IMR-90 (cell line): Measurements from ENCODE around the gene ABCA4. TPM values are rescaled to one million over a fixed set of nuclear protein-coding genes. Genes with fewer than 3 reads are reported as not detected.

ENCODE experiments used
- ATAC-seq: fragments of 200-7000 bp; cut with Tn5 transposase; 2 replicates; pipeline ENCODE4 v1.9.1; 2020; ENCODE audit warnings: low read depth, mild to moderate bottlenecking, moderate library complexity
- BruUV-seq: library from RNA; stranded (reverse); fragments of 400-500 nt; replicated peaks from 2 replicates; lab custom pipeline; 2021; lab: Mats Ljungman, UMichigan
- CTCF ChIA-PET: fragments of 300-600 bp; formaldehyde crosslinking; extraction: SDS; loops from one replicate; lab custom pipeline; 2021; ENCODE audit warnings: antibody characterized with exemption; lab: Yijun Ruan, JAX
- POLR2A ChIA-PET: fragments of 300-600 bp; sonication (Branson Sonifier 250); formaldehyde crosslinking; loops from one replicate; lab custom pipeline; 2022; ENCODE audit warnings: antibody characterized with exemption; ENCODE audit not compliant: unreplicated experiment; lab: Charles Lee
- DNase-seq: peaks from one replicate; pipeline ENCODE4 v3.0.0; 2013
- H2AFZ ChIP-seq: replicated peaks from 2 replicates; pipeline ENCODE3; 2013; ENCODE audit warnings: low read length, mild to moderate bottlenecking; ENCODE audit not compliant: poor library complexity
- H2AK5ac ChIP-seq: 2 replicates; pipeline ENCODE4 v1.6.1; 2013; ENCODE audit warnings: low read depth, low read length, inconsistent platforms
- H2AK9ac ChIP-seq: replicated peaks from 2 replicates; pipeline ENCODE3; 2013; ENCODE audit warnings: mild to moderate bottlenecking, low read depth, low read length, moderate library complexity; ENCODE audit not compliant: poor library complexity
- H2BK120ac ChIP-seq: 2 replicates; pipeline ENCODE4 v1.6.1; 2013; ENCODE audit warnings: low read depth, low read length, inconsistent platforms
- H2BK15ac ChIP-seq: 3 replicates; pipeline ENCODE4 v1.6.1; 2013; ENCODE audit warnings: low read depth, low read length, inconsistent platforms
- H2BK20ac ChIP-seq: 2 replicates; pipeline ENCODE4 v1.6.1; 2013; ENCODE audit warnings: low read depth, mild to moderate bottlenecking, inconsistent platforms, low read length, moderate library complexity
- H2BK5ac ChIP-seq: 2 replicates; pipeline ENCODE4 v1.6.1; 2013; ENCODE audit warnings: mild to moderate bottlenecking, low read depth, low read length, inconsistent platforms; ENCODE audit not compliant: poor library complexity, severe bottlenecking
- H3K14ac ChIP-seq: replicated peaks from 2 replicates; pipeline ENCODE4 v1.6.1; 2013; ENCODE audit warnings: low read depth, low read length, inconsistent platforms
- H3K18ac ChIP-seq: 2 replicates; pipeline ENCODE4 v1.6.1; 2013; ENCODE audit warnings: low read depth, low read length, control low read depth
- H3K23ac ChIP-seq: 2 replicates; pipeline ENCODE4 v1.6.1; 2013; ENCODE audit warnings: low read depth, low read length, inconsistent platforms
- H3K27ac ChIP-seq: 2 replicates; pipeline ENCODE4 v1.5.1; 2013; ENCODE audit warnings: mild to moderate bottlenecking, control low read depth, low read length; ENCODE audit not compliant: insufficient read depth
- H3K27me3 ChIP-seq: 2 replicates; pipeline ENCODE4 v1.6.1; 2013; ENCODE audit warnings: low read length; ENCODE audit not compliant: control insufficient read depth, insufficient read depth
- H3K36me3 ChIP-seq: 2 replicates; pipeline ENCODE4 v1.6.1; 2013; ENCODE audit warnings: low read length, mixed read lengths; ENCODE audit not compliant: control insufficient read depth, insufficient read depth
- H3K4ac ChIP-seq: 2 replicates; pipeline ENCODE4 v1.6.1; 2013; ENCODE audit warnings: low read depth, low read length, inconsistent platforms
- H3K4me1 ChIP-seq: 2 replicates; pipeline ENCODE4 v1.6.1; 2013; ENCODE audit warnings: low read length, mixed read lengths; ENCODE audit not compliant: control insufficient read depth, insufficient read depth
- H3K4me2 ChIP-seq: 2 replicates; pipeline ENCODE4 v1.6.1; 2013; ENCODE audit warnings: low read depth, mild to moderate bottlenecking, control low read depth, low read length, moderate library complexity
- H3K4me3 ChIP-seq: 2 replicates; pipeline ENCODE4 v1.5.1; 2013; ENCODE audit warnings: low read depth, mild to moderate bottlenecking, control low read depth, low read length, moderate library complexity; ENCODE audit not compliant: insufficient read depth
- H3K56ac ChIP-seq: 2 replicates; pipeline ENCODE4 v1.6.1; 2013; ENCODE audit warnings: low read length, inconsistent platforms; ENCODE audit not compliant: insufficient read depth; ENCODE audit errors: extremely low read depth
- H3K79me1 ChIP-seq, 2 experiments: 2 replicates each; pipeline ENCODE4 v1.6.1; 2013; ENCODE audit warnings: low read length in 2 of 2, inconsistent platforms in 1 of 2, low read depth in 1 of 2
- H3K9ac ChIP-seq: 2 replicates; pipeline ENCODE4 v1.6.1; 2013; ENCODE audit warnings: low read depth, low read length, control low read depth
- H3K9me1 ChIP-seq: 2 replicates; pipeline ENCODE4 v1.6.1; 2013; ENCODE audit warnings: low read length, inconsistent platforms; ENCODE audit not compliant: insufficient read depth
- H3K9me3 ChIP-seq: 2 replicates; pipeline ENCODE4 v1.6.1; 2013; ENCODE audit warnings: low read length; ENCODE audit not compliant: control insufficient read depth, insufficient read depth
- H4K20me1 ChIP-seq: 2 replicates; pipeline ENCODE4 v1.6.1; 2013; ENCODE audit warnings: low read length, inconsistent platforms; ENCODE audit not compliant: insufficient read depth
- H4K5ac ChIP-seq: 2 replicates; pipeline ENCODE4 v1.6.1; 2013; ENCODE audit warnings: mild to moderate bottlenecking, low read depth, low read length, control low read depth
- H4K8ac ChIP-seq, 2 experiments: 2 replicates each; pipeline ENCODE4 v1.6.1; 2013; ENCODE audit warnings: low read depth in 2 of 2, low read length in 2 of 2, control low read depth in 1 of 2, inconsistent platforms in 1 of 2
- H4K91ac ChIP-seq: 2 replicates; pipeline ENCODE4 v1.6.1; 2013; ENCODE audit warnings: low read depth, low read length, inconsistent platforms; ENCODE audit not compliant: insufficient read depth
- MAFK ChIP-seq: IDR thresholded peaks from 2 replicates; pipeline ENCODE4 v1.6.1; 2012; ENCODE audit warnings: low read depth, low read length, improper control_type of control experiment
- NFE2L2 ChIP-seq: fragments of 150-350 bp; IDR thresholded peaks from 2 replicates; pipeline ENCODE4 v1.6.1; 2016; ENCODE audit warnings: low read depth, mild to moderate bottlenecking, low read length
- RAD21 ChIP-seq: IDR thresholded peaks from 2 replicates; pipeline ENCODE4 v1.6.1; 2012; ENCODE audit warnings: low read length, improper control_type of control experiment
- SMC3 ChIP-seq: fragments of 150-350 bp; IDR thresholded peaks from 2 replicates; pipeline ENCODE4 v1.6.1; 2016; ENCODE audit warnings: low read depth, mild to moderate bottlenecking, antibody characterized with exemption, low read length, moderate library complexity
- WGBS, 2 experiments: methylation state at CpG; one replicate each; pipeline versions ENCODE4 v1.1.5 to v1.1.7; 2013; ENCODE audit warnings: missing lambda C conversion rate in 2 of 2; ENCODE audit not compliant: insufficient read length in 1 of 2; ENCODE audit errors: extremely low coverage in 2 of 2; 5-methylcytosine and 5-hydroxymethylcytosine counted together
- dilution Hi-C: fragments of 300-500 bp; cut with HindIII; formaldehyde crosslinking; loops from one replicate; pipeline ENCODE4 v1.14.3; 2018; ENCODE audit warnings: low sequenced_read_pairs; ENCODE audit not compliant: unreplicated experiment
- in situ Hi-C: fragments of 300-500 bp; cut with MboI; formaldehyde crosslinking; loops from 3 replicates; pipeline ENCODE4 v1.14.3; 2019; ENCODE audit warnings: low sequenced_read_pairs, inconsistent platforms, mixed read lengths
- intact Hi-C: fragments of 100-400 bp; cut with micrococcal nuclease; formaldehyde crosslinking; loops from 2 replicates; pipeline ENCODE4 v1.10.0; 2022
- polyA plus RNA-seq, 3 experiments: library from polyadenylated mRNA; depleted of rRNA; stranded (reverse); fragments of >200 nt; gene quantifications; 2 replicates each; pipeline ENCODE4 v1.2.3, GENCODE V29; 2012; ENCODE audit warnings: low replicate concordance in 1 of 3
- total RNA-seq: library from RNA; depleted of rRNA; stranded (reverse); fragments of >200 nt; gene quantifications from 2 replicates; pipeline ENCODE4 v1.2.3, GENCODE V29; 2012
- TF ChIP-seq, protein P1 (sequence below): conservative IDR thresholded peaks from 2 replicates; pipeline ENCODE4 v1.5.1; 2012; ENCODE audit warnings: mild to moderate bottlenecking, low read depth, low read length, improper control_type of control experiment

The ABCA4 gene
- total and polyA plus RNA-seq, 2 of the 4 experiments (the other 2 are of a cell fraction): under 0.01 to 0.36 TPM

DNA sequence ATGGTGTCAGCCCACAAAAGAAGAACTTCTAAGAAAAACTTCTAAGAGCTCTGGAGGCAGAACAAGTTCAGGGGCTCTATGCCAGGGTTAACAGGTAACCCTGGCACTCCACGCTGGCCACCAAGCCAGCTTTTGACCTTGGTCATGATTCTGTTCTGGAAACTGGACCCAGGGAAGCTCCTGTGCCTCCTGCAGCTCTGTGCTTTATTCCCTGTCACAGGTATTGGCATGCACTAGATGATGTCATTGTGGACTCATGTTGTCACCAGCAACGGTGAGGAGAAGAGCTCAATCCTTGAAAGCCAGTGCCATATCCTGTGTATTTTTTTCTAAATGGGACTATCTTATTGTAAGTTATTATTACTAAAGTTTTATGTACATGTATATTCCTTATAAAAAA lies 155.1 kb downstream of the ABCA4 start:
- H3K14ac ChIP-seq: no peak overlapping the region
- intact Hi-C loops: no loop called here
- TF ChIP-seq RAD21: no peak
- TF ChIP-seq, protein P1, sequence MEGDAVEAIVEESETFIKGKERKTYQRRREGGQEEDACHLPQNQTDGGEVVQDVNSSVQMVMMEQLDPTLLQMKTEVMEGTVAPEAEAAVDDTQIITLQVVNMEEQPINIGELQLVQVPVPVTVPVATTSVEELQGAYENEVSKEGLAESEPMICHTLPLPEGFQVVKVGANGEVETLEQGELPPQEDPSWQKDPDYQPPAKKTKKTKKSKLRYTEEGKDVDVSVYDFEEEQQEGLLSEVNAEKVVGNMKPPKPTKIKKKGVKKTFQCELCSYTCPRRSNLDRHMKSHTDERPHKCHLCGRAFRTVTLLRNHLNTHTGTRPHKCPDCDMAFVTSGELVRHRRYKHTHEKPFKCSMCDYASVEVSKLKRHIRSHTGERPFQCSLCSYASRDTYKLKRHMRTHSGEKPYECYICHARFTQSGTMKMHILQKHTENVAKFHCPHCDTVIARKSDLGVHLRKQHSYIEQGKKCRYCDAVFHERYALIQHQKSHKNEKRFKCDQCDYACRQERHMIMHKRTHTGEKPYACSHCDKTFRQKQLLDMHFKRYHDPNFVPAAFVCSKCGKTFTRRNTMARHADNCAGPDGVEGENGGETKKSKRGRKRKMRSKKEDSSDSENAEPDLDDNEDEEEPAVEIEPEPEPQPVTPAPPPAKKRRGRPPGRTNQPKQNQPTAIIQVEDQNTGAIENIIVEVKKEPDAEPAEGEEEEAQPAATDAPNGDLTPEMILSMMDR: no peak
- TF ChIP-seq SMC3: no peak
- TF ChIP-seq NFE2L2: no peak
- no peak for TF ChIP-seq MAFK
- ChIA-PET CTCF (interaction anchor here (0.5 kb wide), 1 partner anchor 1494 kb away, joined by 3 read pairs; no protein-coding TSS in a partner anchor), POLR2A (no interaction called here)
- H3K4me3 ChIP-seq: no peak overlapping the region
- H3K18ac ChIP-seq: no peak overlapping the region
- H2AK5ac ChIP-seq: no peak overlapping the region
- dilution Hi-C loops: no loop called here
- H3K36me3 ChIP-seq: no peaks in the 10 kb centered on the region
- no peaks in the 10 kb centered on the region for H3K9me1 ChIP-seq
- H3K9ac ChIP-seq: no peak overlapping the region
- H3K27me3 ChIP-seq: peaks cover 7% of the 10 kb centered on the region
- no peak overlapping the region for H2BK20ac ChIP-seq
- no peak overlapping the region for H3K27ac ChIP-seq
- H3K4ac ChIP-seq: no peak overlapping the region
- H3K79me1 ChIP-seq: no peaks in the 10 kb centered on the region
- no peak overlapping the region for H4K91ac ChIP-seq
- H3K23ac ChIP-seq: no peak overlapping the region
- ATAC-seq (no peak), DNase-seq (no peak)
- H2AK9ac ChIP-seq: no peak overlapping the region
- H2BK15ac ChIP-seq: no peak overlapping the region
- H4K20me1 ChIP-seq: no peaks in the 10 kb centered on the region
- BruUV-seq: no TSS peak
- H3K9me3 ChIP-seq: no peaks in the 10 kb centered on the region
- H2BK120ac ChIP-seq: no peak overlapping the region
- no peak overlapping the region for H3K56ac ChIP-seq
- in situ Hi-C loops: no loop called here
- H2AFZ ChIP-seq: no peak overlapping the region
- H3K4me1 ChIP-seq: peaks cover 8% of the 10 kb centered on the region
- WGBS, 2 experiments: 63% methylated on average over 1 of the region's 2 CpGs; no CpG with 5 or more reads in 1 of the 2 experiments
- no peak overlapping the region for H4K8ac ChIP-seq
- no peak overlapping the region for H4K5ac ChIP-seq
- H2BK5ac ChIP-seq: no peak overlapping the region
- no peak overlapping the region for H3K4me2 ChIP-seq
